ENCODE results near the gene S100A3.

S100A3 gene

GRCh38 chr1:153550827-153551500 is 1.9 kb upstream of the S100A3 start:
- DNase-seq (ENCODE audit: extremely low spot score, insufficient read length, low read depth) (no peak), FAIRE-seq (no peak)

GRCh38 chr1:153550398-153550758 is 1.3 kb upstream of the S100A3 start:
- FAIRE-seq (no peak), DNase-seq (ENCODE audit: extremely low spot score, insufficient read length, low read depth) (no peak)

DNA sequence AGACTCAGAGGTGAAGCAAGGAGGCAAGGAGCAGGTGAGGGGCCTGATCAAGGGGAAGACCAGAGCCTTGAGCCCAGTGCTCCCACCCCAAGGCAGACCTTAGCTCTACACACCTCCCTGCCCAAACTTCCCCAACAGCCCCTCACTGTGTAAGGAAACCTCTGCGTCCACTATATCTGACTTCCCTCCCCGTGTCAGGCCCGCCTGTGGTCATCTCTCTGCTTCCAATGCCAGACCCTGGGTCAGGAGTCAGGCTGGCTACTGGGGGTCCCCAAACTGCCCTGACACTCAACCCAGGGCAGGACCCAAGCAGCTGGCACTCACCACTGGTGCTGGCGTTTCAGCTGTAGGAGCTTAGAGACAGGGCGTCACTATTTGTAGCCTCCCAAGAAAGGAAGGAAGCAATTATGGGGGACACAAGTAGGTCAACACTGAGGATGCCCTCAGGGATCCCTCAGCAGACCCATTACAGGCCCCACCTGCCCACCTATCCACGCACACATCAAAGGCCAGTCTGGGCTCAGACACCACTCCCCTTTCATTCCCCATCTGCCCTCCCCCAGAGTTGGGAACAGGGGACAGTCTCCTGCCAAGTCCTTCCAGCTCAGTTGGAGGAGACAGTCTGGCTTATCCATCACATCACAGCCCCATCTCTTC is 811 bp upstream of the S100A3 start:
- FAIRE-seq, result no peak
- DNase-seq (ENCODE audit: extremely low spot score, insufficient read length, low read depth), result no peak

GRCh38 chr1:153547560-153548551 is 1.2 kb downstream of the S100A3 start:
- DNase-seq (ENCODE audit: extremely low spot score, insufficient read length, low read depth) (no peak), FAIRE-seq (no peak)

DNA sequence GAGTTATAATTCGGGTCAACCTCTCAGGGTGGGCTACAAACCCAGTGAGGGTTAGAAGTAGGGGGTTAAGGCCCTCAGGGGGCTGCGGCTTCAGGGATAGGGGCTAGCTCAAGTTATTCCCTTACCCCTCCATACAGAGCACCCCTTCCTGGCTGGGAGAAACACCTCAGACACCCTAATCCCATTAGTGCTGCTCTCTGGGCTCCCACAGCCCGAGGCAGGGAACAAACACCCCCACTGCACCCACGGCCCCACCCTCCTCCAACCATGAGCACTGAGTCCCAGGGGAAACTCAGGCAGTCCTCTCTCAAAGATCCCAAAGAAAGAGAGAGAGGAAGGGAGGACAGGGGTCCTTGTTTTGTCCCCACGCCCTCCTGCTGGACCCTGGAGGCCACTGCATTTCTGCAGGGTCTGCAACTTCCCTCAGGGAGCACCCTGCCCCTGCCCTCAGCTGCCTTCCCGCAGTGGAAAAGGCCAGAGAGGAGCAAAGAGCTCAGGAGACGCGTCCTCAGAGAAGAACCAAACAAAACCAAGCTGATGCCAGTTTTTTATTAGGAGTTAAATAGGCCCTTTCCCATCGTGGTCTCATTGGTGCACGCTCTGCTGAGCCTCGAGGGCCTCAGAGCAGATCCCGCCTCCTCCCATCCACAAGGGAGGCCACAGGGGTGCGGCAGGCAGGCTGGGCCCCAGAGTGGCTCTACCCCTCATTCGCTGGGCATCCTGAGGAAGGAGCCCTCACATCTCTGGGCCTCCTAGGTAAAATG is 2.1 kb downstream of the S100A3 start:
- no peak for FAIRE-seq

GRCh38 chr1:153546371-153546770 is 2.7 kb downstream of the S100A3 start:
- FAIRE-seq, result no peak
- no peak for DNase-seq (ENCODE audit: extremely low spot score, insufficient read length, low read depth)

More for the DNA sequence above, 2.1 kb downstream of the S100A3 start:
- no peak for DNase-seq (ENCODE audit: extremely low spot score, insufficient read length, low read depth)

GRCh38 chr1:153545067-153546055 is 3.7 kb downstream of the S100A3 start, which contains the start of gene S100A4:
Gene S100A4, minus strand, starts transcription at chr1:153545806. Its CDS starts 1,012 bp downstream, at chr1:153544794.
- peak; percentile 46 for FAIRE-seq

GRCh38 chr1:153544453-153545066 is 4.5 kb downstream of the S100A3 start:
- FAIRE-seq (no peak), DNase-seq (ENCODE audit: extremely low spot score, insufficient read length, low read depth) (no peak)

More at GRCh38 chr1:153545067-153546055, 3.7 kb downstream of the S100A3 start, which contains the start of gene S100A4:
- no peak for DNase-seq (ENCODE audit: extremely low spot score, insufficient read length, low read depth)

- FAIRE-seq, result no peak
- DNase-seq (ENCODE audit: extremely low spot score, insufficient read length, low read depth), result no peak
Observed at GRCh38 chr1:153543736-153544135, 5.3 kb downstream of the S100A3 start.

DNA sequence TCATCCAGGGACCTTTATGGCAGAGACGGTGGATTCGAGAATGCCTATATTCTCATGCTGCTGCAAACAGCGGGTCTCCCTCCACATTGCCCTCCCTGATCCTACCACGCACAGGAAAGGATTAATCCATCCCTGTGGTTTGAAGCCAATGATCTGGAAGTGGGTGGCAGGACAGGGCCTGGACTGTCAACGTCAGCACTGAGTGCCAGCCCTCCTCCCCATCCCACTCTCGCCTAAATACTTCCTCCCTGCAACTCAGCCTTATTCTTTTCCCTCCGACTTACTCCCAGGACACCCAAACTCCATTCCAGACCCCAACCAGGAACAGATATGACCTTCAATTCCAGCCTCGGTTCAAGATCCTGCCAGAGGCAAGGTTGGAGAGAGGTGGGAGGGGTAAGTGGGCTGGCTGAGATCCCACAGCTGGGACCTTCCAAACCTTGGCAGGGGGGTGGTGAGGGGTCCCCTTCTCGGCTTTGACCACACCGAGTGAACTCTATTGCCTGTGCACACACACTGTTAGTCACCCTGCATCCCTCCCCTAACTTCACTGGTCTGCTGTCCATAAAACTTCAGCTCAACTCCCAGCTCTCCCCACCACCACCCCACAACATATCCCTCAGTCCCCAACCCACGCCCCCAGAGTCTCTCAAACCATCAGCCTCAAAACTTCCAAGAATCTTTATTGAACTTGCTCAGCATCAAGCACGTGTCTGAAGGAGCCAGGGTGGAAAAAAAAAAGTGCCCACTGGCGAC is 5.9 kb downstream of the S100A3 start:
- FAIRE-seq, result no peak

GRCh38 chr1:153541641-153542590 is 7.1 kb downstream of the S100A3 start:
- no peak for FAIRE-seq
- DNase-seq (ENCODE audit: extremely low spot score, insufficient read length, low read depth), result no peak

More for the DNA sequence above, 5.9 kb downstream of the S100A3 start:
- no peak for DNase-seq (ENCODE audit: extremely low spot score, insufficient read length, low read depth)

DNA sequence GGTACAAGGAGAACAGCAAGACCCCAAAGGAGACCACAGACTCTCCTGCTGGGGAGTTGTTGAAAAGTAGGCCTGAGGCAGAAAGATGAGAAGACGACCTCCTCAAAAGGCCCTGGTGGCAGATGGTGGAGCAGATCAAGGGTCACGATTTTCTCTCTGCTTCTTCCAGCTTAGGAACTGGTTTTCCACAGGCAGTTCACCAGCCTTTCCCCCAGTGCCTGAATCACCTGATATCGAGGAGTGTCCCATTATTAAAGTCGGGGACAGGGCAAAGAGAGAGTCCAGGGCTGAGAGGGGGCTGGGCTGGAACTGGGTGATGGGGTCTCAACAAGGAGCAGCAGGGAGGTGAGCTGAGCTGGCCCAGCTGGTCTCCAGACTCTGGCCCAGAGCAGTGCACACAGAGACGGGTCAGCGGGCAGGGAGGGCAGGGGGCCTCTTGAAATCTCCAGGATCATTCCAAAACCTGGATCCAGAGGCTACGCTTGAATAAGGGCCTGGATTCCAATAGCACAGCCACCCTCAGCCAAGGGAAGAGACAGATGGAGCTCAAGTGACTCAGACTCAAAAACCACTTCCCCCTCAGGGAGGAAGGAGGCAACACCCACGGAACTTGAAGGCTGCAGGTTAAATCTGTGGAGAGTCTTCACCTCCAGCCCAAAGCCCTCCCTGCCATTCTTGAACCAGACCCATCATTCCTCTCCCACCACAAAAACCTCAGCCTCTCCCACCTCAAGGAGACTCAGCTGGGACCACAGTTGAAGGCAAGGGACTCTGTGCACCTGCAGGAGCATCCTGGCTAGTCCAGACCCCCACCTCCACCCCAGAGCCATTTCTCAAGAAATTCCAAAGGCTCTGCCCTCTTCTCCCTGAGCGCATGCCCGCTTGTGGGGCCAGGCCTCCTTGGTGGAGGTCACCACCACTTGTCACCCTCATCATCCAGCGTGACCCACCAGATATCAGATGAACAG is 8.4 kb downstream of the S100A3 start, which contains the start of gene S100A5:
S100A5 (minus strand) TSS at position 541 of the 968 bp plus-strand sequence. CDS start 743 bp downstream, outside the sequence.
- FAIRE-seq, result peak; percentile 46
- no peak for DNase-seq (ENCODE audit: extremely low spot score, insufficient read length, low read depth)

GRCh38 chr1:153539395-153540093 is 9.5 kb downstream of the S100A3 start:
- no peak for FAIRE-seq
- DNase-seq (ENCODE audit: extremely low spot score, insufficient read length, low read depth), result no peak

- FAIRE-seq (no peak), DNase-seq (ENCODE audit: extremely low spot score, insufficient read length, low read depth) (no peak)
Observed at GRCh38 chr1:153538315-153538821, 10.7 kb downstream of the S100A3 start.

Data from GM18507 (cell line).